Activated naive CD4-positive, alpha-beta T cell treated with anti-CD3 and anti-CD28 coated beads, Interleukin-2, amount 50 U/mL, for 16 hours (primary cell): ENCODE measurements around the gene PPP1R10.
"Not testable (repeated sequence)": the region's sequence is repeated elsewhere in the genome, so short reads cannot be mapped to it uniquely, and the experiment has no call there.

Source experiments
- DNase-seq: peaks from one replicate; pipeline ENCODE4 v3.0.0-alpha.2; 2020

Gene PPP1R10

DNA sequence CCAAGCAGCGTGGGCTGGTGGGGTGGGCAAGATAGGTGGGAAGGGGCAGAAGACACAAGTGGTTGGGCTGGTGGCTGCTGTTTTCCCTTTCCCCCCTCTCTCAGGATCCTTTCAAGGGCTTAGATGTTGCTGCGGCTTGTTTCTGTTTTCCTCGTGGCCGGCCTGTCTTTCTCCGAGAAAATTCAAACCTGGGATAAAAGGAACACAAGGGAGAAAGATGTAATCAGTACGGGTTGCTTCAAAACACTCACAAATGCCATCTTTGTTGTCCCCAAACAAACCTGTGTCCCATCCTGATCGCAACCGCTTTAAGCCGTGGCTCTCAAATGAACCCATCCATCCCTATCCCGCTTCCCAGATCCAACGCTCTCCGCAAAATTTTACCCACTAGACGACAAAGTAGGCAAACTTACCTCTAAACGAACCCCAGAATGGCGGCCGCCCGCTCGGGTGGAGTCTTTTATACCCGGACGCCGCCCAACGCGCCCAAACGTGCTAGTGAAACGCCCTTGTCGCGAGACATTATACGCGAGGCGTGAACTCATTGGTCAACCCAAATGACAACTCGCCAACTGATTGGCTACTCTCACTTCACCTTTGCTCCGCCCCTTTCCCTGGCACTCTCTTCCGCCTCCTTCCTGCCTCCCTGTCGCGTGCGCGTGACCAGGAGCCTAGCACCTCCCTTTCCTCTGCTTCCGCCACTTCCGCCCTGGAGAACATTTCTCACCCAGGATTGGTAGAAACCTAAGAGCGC is at the start of gene PPP1R10:
PPP1R10 (minus strand) TSS at position 433 of the 754 bp plus-strand sequence. CDS start 7,299 bp downstream, outside the sequence.
- DNase-seq = peak; percentile 97

DNA sequence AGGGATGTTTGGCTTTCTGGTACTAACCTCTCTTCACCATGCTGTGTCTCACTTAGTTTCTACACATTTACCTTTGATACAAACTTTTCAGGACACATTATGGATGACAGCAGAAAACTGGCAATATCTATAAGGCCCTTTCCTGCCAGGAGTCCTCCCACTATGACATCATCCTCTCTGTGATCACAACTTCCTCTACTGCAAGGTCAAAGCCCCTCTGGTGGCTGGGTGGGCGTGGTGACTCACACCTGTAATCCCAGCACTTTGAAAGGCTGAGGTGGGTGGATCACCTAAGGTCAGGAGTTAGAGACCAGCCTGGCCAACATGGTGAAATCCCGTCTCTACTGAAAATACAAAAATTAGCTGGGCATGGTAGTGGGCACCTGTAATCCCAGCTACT is 49.3 kb upstream of the PPP1R10 start:
- peak; percentile 43 for DNase-seq

DNA sequence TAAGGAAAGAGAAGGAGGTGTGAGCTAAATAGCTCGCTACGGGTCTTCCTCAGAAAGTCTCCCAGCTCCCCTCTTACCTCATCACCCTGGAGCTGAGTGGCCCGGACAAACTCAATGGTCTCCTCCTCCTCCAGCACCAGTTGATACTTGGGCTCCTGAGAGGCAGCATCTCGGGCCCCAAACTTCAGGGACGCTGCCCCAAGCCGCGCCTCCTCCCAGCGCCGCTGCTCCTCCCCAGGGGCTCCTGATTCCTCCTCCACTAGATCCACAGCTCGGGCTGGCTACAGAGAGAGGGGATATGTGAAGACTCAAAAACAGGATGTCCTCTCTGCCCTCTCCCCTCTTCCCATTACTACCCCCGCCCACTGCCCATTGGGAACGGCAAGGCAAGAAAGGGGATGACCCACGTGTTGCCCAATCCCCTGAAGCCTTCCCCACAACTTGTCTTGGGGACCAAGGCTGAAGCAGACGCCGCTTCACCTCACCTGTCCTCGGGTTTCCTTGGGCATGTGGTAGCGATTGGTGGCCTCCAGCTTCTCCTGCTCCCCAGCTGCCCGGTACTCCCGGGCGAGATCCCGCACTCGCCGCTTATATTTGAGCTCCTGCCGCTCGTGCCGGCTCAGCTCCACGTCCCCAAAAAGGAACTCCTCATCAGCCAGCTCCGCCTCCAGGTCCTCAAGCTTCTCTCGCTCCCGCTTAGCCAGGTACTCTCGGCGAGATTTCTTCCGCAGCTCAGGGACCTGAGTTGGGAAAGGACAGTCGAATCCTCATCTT is 48.1 kb upstream of the PPP1R10 start:
- no peak for DNase-seq

DNA sequence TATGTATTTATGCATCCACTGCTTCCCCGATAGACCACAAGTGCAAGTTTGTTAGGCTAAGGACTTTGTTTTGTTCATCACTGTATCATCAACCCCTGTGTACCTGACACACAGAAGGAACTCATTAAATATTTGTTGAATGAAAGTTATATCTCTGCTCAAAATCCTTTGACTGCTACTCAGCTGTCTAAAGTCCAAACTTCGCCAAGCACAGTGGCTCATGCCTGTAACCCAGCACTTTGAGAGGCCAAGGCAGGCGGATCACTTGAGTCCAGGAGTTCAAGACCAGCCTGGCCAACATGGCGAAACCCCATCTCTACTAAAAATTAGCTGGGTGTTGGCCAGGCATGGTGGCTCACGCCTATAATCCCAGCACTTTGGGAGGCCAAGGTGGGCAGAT is 40.9 kb upstream of the PPP1R10 start:
- not testable (repeated sequence) for DNase-seq

DNA sequence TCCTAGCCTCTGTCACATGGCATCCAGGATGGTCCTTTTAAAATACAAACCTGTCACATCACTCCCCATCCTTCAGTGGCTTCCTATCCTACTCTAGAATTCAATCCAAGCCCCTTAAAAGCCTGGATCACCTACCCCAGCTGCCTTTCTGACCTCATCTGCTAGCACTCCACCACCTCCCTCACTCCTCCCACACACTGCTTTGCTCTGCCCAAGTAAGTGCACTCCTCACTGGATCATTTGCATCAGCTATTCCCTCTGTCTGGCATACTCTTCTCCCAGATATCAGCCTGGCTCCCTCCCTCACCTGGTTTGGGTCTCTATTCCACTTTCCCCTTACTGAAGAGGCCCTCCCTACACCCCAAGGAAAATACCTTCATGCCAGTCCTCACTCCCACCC is 40.4 kb upstream of the PPP1R10 start:
- no peak for DNase-seq

DNA sequence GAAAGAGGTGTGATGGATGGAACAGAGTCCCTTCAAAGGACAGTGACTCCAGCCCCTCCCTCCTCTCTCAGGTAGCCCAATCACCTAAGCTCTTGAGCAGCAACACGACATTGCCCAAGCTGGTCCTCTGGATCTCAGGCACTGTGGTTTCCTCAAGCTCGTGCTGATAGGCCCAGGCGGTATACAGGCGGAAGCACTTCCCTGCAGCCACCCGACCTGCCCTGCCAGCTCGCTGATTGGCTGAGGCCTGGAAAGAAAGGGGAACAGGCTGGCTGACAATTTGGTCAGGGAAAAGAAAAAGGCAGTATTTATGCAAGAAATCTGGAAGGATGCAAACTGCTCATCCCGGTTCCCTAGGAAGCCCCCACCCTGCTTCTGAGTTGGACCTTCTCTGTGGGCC is 39.5 kb upstream of the PPP1R10 start:
- no peak for DNase-seq

DNA sequence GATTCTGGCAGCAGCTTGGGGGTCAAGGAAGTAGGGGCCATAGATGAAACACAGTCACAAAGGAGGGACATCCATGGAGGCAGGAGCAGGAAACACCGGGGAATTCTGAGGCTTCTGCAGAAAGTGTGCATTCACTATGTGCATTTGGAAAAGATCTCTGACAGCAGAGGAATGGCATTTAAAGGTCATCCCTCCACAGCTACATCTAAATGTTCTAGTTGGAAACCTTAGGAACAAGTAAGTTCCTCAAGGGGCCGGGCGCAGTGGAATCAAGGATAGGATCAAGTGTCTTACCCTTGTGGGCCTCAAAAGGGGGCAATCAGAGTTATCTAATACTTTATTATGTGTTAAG is 38.7 kb upstream of the PPP1R10 start:
- DNase-seq = no peak

DNA sequence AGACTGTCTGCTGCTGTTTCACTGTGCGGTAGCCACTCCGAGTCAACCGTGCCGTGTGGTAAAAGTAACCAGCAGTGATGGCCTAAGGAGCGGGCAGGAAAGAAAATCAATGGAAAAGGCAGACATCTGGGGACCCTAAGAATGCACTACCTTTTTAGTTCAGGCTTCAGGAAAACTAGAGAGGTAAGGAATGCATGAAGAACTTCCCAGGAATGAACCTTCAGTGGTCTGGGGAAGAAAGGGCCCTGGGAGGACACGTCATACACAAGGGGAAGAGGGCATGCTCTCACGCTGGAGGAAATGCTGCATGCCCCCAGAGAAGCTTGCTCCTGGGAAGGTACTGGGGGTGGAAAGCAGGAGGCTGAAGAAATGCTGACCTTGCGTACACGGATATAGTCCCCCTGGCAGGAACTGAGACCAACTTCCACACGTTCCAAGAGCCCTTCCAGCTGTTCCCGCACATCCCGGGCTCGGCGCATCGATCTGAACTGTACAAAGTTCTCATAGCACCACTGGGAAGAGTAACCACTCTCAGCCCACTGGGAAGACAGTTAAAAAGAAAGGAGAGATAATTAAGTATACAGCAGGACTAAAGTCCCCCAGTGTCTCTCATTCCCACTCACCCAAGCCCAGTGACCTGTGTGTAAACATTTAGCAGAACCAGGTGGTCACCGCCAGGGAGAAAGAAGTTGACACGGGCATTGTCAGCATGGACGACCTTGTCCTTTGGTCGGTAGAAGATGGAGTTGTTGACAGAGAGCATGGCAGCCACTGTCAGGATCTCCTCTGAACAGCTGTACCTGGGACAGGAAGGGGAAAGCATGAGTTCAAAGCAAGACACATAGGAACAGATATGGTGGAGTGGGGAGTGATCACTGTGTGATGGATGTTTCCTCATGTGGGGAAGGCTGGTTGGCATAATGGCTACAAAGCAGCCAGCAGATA is 38.0 kb upstream of the PPP1R10 start:
- DNase-seq = no peak

DNA sequence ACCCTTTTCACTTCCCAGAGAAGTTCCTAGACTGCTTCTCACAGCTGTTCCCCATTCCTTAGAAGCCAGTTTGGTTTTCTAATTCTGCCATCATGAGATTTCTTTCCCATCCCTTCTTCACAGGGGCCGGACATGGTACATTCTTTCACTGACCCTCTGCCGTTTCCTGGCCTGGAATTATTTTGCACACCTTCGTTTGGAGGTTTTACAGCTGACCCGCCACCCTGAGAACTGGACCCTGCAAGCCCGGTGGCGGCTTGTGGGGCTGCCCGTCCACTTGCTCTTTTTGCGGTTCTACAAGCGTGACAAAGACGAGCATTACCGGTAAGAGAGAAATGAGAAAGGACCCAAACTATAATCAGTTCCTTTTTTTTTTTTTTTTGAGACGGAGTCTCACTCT is 34.1 kb upstream of the PPP1R10 start:
- DNase-seq = no peak

DNA sequence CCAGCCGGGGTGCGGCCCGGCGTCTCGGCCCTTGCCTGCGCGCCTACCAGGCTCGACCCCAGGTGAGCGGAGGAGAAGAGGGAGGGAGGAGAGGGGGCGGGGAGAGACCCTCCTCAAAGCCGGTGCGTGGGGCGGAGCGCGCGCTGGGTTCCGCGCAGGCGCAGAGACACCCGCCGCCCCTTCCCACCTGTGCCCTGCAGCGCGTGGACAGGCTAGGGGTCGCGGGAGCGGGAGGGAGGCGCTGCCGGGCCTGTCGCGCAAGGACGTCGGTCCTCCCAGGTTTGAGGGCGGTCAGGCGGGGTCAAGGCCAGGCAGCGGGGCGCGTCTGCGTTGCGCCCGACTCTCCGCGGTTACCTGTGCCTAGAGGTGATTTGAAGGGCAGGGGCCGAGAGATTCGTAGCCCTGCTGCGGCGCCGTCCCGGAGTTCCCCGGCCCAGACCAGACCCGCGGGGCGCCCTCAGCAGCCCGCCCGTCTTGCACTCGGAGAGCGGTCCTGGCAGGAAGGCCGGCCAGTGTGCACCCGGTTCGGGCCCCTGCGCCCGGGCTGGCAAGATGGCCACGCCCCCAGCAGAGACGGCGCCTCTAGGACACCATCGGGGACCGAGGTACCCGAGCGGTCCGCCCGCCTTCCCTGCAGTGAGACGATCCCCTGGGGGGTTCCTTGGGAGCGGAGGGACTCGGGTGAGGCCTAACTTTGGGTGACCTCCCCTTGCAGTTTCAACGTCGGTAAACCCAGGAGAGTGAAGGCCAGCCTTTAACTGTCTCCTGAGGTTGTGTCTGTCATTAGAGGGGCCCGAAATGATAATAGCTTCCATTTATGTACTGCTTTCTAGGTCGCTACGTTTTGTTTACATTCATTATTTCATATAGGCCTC is 30.4 kb upstream of the PPP1R10 start:
- DNase-seq = peak; percentile 79

DNA sequence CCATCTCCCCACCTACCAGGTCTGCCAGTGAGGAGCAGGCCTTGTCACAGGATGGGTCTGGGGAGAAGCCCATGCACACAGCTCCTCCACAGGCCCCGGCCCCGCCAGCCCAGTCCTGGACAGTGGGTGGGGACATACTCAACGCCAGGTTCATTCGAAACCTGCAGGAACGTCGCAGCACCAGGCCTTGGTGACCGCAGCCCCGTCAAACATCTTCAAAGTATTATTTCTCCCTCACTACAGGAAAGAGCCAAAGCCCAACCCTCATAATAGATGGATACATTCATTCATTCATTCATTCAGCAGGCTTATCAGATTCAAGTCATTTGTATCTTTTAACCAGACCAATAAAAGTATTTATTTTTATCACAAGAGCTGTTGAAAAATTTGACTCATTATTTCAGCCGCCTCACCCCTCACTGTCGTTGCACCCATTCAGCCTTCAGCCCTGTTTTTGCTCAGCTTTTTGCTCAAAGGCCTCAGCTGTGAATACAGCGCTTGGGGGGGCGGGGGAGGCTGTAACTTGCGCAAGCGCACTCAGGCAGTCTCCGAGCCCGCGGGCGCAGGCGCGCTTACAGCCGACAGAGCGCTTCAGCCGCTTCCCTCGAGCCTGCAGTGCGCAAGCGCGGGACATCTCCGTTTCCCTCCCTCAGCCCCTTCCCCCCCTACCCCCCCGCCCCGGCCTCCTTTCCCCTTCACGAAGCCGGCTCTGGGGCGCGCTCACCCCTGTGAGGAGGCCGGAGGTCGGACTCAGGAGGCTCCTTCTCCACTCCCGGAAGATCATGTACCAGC is 29.6 kb upstream of the PPP1R10 start, which contains the start of gene C6orf136:
C6orf136 (plus strand) TSS at position 684 of the 792 bp plus-strand sequence; CDS start at position 783, 99 bp downstream.
- DNase-seq = peak; percentile 93

DNA sequence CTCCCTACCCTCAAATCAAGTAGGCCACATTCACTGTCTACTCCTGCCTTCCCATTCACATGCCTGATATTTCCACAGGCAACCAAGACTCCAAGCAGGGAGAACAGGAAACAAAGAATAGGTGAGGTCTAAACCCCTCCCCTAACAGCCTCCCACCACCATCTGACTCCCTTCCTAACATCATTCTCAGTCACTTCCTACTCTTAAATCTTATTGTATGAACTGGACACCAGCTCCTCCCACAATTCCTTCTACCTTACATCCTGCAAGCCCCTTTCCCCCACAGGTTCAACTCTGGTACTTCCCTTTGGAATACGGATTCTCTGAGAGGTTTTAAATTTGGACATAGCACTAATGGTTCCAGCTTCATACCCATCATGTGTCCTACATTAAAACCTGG is 28.9 kb upstream of the PPP1R10 start:
- DNase-seq = no peak

DNA sequence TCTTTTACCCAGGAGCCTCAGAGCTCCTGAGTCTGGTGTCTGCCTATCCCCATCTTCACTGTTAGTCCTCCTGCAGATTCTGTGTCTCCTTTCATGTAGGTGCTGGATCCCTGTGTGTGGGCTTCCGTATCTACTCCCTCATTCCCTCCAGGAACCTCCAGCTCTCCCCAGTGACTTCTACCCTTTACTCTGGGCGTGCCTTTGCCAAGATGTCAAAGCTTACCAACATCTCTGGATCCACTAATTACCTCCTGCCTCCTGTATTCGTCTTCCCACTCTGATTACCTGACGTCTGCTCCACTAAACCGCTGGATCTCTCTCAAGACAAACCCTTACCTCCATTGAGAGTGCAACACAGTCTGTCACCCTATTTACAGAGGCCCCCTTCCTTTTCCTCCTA is 27.7 kb upstream of the PPP1R10 start:
- no peak for DNase-seq

DNA sequence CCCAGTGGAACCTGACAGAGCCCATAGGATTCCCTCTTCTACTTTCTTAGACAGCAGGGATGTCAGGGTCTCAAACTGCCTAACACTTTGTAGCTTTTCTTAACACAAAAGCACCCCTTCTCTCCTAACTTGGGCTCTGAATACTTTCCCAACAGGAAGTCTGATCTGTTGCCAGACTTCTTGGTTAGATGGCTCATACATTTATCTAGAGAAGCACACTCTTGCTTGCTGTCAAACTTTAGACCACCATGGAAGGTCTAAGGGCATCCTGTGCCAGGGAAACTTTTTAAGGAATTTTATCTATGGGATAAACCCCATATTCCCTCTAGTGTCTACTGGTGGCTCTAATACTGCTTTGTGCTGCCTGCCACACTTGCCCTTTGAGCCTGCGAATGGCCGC is 26.6 kb upstream of the PPP1R10 start:
- DNase-seq = no peak

DNA sequence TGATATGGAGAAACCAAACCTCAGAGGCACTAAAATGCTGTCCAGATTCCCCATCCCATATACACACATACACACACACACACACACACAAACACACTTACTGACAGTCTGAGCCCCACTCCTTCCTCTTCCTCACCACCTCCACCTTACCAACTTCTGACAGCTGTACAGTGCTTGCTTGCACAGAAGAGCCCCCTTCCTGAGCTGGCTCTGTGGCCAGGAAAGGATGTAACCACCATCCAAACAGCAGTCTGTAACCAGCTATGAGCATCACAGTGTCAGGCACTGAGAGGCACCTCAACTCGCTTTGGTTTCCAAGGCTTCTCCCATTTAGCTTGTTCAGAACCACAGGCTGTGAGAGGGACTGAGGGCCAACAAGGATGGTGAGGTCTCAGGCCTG is 24.0 kb upstream of the PPP1R10 start:
- DNase-seq = no peak

DNA sequence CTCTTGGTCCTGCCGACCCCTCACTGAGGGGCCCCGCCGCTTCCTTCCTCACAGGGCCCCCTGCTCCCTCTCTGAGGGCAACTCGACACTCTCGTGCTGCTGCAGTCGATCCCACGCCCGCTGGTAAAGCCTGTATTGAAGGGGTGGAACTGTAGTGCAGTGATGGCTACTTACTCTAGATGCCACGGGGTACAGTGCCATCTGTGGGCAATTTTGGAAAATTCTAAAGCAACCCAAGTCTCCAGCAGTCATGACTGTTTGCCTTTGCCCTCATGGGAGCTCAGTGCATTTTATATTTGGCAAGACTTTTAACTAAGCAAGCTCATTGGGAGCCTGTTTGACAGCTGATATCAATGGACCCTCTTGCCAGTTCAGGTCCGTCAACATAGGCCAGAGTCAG is 23.4 kb upstream of the PPP1R10 start:
- no peak for DNase-seq

DNA sequence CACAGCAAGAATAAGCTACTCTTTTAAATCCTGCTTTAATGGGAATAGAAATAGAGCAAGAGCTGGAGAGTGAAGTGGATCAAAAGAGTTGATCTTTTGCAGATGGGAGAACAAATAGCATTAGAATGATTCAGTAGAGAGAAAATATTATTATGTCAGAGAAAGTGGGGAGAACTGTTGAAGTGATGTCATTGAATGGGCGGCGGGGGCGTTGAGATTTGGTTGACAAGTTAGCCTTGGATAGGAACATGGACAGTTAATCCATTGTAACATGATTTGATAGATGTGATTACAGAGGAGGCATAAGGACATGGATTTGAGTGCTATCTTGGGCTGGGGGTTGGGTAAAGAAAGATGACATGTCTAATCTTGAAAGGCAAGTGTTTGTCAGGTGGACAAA is 18.8 kb upstream of the PPP1R10 start:
- no peak for DNase-seq

DNA sequence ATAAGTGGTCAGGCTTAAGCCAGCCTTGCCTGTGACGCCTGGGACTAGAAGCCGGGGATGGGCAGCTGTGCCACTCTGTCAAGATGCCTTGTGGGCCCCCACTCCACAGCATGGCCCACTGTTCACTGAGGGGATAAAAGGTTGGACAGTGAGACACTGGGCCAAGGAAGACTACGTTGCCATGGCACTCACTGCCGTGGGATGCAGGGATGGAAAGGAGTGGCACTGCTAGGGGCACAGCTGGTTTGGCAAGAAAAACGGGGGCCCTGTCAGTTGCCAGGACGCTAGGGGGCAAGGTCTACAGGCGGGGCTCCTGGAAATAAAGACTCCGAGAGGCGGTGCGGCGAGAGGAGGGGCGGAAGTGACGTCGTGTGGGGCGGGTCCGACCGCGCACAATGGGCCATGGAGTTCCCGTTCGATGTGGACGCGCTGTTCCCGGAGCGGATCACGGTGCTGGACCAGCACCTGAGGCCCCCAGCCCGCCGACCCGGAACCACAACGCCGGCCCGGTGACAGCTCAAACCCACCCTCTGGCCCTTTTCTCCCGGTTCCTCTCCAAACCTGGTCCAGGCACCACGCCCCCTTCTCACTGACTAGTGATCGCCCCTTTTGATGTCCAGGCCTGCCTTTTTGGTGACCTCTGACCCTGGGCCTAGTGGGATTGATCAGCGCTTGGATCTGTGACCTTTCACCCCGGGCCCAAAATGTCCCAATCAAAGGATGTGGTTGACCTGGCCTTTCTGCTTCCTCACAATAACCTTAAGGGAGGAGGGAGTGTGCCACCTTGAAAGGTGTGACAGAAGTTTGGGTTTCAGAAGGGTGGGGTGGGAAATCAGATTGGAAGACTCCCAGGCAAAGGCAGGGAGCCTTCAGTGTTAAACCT is 9.7 kb upstream of the PPP1R10 start, which contains the start of gene ATAT1:
ATAT1 (plus strand) TSS at position 391 of the 883 bp plus-strand sequence.
- DNase-seq = peak; percentile 89

DNA sequence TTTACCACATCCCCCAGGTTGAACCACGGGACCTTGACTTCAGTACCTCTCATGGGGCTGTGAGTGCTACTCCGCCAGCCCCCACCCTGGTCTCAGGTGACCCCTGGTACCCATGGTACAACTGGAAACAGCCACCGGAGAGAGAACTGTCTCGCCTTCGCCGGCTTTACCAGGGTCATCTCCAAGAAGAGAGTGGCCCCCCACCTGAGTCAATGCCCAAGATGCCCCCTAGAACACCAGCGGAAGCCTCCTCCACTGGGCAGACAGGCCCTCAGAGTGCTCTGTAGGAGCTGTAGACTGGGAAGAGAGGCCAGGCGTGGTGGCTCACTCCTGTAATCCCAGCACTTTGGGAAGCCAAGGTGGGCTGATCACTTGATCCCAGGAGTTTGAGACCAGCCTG is 8.5 kb upstream of the PPP1R10 start:
- no peak for DNase-seq

DNA sequence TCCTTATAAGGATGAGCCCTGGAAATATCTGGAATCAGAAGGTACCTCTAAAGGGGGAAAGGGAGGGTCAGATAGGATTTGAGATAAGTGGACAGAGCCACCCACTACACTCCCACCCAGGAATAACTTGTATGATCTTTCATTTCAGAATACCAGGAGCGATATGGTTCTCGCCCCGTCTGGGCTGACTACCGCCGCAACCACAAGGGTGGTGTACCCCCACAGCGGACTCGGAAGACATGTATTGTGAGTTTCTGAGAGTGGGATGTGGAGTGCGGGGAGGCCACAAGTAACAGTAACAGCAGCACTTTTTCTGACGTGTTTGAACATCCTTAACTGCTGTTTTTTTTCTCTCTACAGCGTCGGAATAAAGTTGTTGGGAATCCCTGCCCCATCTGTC is 2.5 kb upstream of the PPP1R10 start:
- no peak for DNase-seq
